NCI-H1694 (cell line): ENCODE measurements around the gene PRPS1.
"Not testable (repeated sequence)": the region's sequence is repeated elsewhere in the genome, so short reads cannot be mapped to it uniquely, and the experiment has no call there.

Source experiments
- DNase-seq: peaks from one replicate; lab custom pipeline; 2025; lab: John Stamatoyannopoulos, UW

The PRPS1 gene

GRCh38 chrX:107627838-107628661 is at the start of gene PRPS1:
Gene PRPS1 (plus strand): TSS chrX:107628510. CDS start chrX:107628629, 119 bp downstream.
- peak; percentile 98 for DNase-seq

DNA sequence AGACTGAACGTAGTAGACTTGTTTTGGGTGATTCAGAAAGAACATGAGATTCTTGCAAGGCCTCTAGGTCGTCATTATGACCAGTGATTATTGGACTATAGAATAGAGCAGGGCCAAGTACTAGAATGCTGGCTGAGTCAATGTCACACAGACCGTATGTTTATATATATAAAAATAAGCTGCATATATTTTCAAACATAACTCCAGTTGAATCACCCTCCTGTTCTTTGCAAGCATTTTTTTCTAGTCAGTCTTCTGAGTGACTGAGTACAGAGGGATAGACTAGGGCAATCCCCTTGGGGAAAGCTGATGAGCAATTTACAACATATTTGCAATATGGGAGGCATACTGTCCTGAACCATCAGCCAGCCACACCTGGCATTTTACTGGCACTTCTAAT is 48.4 kb upstream of the PRPS1 start:
- DNase-seq = no peak

GRCh38 chrX:107581923-107582322 is 46.4 kb upstream of the PRPS1 start:
- DNase-seq = no peak

DNA sequence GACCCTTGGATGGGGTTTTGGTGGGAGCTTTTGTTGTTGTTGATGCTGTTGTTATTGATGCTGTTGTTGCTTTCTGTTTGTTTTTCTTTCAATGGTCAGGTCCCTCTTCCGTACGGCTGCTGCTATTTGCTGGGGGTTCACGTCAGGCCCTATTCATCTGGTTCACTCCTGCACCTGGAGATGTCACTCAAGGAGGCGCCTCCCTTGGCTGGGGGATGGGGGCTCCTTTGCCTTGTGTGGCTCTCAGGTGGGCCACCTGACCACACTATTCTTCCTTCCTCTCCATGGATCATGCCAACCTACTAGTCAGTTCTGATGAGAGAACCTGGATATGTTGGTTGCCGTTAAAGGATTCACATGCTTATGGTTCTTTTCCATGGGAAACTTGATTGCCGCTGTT is 39.1 kb upstream of the PRPS1 start:
- no peak for DNase-seq

DNA sequence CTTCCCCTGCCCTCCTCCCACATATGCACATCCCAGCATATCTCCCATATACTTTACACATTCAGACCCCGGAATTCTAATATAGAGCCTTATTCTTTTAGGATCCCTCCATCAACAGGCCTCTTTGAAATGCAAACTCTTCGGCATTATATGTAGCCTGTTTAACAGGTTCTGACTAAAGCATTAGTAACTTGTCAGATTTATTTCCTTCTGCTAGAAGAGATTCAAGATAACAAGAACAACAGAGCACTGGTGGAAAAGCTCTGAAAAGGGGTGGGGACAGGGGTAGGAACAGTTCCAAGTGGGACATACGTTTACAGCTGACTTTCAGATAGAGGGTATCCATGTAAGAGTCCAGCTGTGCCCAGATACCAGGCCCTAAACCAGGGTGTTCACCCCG is 31.7 kb upstream of the PRPS1 start:
- no peak for DNase-seq

DNA sequence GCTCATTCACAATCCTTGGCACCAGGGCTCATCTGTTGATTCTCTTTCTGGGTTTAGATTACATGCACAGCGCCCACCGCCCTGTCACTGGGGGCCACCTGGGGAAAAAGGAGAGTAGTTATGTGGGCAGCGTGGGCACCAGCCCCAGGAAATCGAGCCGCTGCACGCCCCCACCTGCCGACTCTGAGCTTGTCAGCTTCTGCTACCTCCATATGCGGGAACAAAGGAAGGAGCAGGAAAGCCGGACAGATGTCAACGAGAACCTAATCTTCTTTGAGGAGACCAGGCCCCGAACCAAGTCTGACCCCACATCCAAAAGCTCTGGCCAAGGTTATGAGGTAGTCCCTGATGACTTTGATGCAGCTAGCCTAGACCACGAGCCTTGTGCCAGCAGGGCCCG is 31.0 kb upstream of the PRPS1 start:
- no peak for DNase-seq

- DNase-seq = no peak
Measured at GRCh38 chrX:107597791-107598190, 30.5 kb upstream of the PRPS1 start.

- no peak for DNase-seq
Measured at GRCh38 chrX:107599450-107599861, 28.9 kb upstream of the PRPS1 start.

GRCh38 chrX:107600366-107600765 is 27.9 kb upstream of the PRPS1 start:
- no peak for DNase-seq

GRCh38 chrX:107601326-107601725 is 27.0 kb upstream of the PRPS1 start:
- DNase-seq = no peak

- no peak for DNase-seq
Measured at GRCh38 chrX:107601759-107602158, 26.6 kb upstream of the PRPS1 start.

GRCh38 chrX:107602694-107603239 is 25.5 kb upstream of the PRPS1 start:
- no peak for DNase-seq

- DNase-seq = no peak
Measured at GRCh38 chrX:107603429-107604159, 24.7 kb upstream of the PRPS1 start.

DNA sequence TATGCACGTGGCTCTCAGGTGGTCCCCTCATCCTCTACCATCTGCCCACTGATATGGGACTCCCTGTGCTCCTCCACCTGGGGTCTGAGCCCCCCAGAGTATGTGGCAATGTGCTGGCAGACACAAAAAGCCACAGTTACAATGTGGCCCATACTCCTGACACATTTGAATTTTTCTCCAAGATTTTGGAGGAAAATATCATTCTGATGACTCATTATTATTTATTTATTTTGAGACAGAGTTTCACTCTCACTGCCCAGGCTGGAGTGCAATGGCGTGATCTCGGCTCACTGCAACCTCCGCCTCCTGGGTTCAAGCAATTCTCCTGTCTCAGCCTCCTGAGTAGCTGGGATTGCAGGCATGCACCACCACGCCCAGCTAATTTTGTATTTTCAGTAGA is 19.2 kb upstream of the PRPS1 start:
- not testable (repeated sequence) for DNase-seq

DNA sequence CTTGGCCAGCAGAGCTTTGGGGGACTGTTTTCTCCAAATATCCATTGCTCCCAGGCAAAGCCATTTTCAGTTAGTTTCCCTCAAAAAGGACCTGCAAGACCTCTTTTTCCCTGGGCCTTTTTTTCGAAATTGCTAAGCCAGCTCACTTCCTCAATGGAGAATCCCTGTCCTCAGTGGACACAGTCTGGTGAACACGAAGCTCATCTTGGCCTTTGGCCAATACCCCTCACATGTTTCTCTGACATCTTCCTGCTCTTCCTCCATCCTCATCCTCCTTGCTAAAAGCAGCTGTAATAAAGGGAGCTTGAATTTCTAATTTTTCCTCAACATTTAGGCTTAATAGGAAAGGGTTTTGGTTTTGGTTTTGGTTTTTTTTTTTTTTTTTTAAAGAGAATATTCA is 17.6 kb upstream of the PRPS1 start:
- DNase-seq = no peak

DNA sequence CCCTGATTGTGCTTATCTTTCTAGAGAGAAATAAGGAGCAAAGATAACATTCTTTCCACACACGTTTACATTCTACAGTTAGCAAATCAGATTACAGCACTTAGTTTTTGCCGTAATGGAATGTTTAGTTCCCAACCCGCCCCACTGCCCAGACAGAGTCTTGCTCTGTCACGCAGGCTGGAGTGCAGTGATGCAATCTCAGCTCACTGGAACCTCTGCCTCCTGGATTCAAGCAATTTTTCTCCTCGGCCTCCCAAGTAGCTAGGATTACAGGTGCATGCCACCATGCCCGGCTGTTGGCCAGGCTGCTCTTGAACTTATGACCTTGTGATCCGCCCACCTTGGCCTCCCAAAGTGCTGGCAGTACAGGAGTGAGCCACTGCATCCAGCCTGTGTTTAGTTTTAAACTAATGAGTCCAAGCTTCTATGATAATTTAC is 8.4 kb upstream of the PRPS1 start:
- no peak for DNase-seq

GRCh38 chrX:107624893-107625292 is 3.4 kb upstream of the PRPS1 start:
- DNase-seq = no peak

GRCh38 chrX:107625739-107626138 is 2.6 kb upstream of the PRPS1 start:
- no peak for DNase-seq

DNA sequence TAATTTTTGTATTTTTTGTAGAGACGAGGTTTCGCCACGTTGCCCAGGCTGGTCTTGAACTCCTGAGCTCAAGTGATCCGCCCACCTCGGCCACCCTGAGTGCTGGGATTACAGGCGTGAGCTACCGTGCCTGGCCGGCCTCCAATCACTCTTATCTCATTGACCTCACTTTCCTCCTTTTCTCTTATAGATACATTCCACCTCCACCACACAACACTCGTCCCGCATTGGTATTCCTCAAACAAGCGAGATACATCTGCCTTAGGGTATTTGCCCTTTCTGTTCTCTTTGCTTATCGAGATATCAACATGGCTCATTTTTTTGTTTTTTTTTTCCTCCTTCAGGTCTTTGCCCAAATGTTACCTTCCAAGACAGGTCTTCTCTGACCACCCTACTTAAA is 1.8 kb upstream of the PRPS1 start:
- DNase-seq = no peak

DNA sequence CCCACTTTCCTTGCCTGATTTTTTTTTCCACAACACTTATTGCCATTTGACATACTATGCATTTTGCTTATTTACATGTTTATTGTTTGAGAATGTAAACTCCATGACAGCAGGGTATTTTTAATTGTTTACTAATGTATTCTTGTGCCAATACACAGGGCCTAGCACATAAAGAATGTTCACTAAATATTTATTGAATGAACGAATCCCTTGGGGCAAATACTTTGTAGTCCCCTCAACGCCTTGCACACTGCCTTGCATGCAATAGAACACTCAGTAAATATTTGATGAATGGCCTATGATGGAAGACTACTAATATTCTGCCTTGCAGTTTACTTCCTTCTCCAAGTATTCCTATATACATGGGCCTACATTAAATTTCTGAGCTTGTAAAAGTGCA is 1.4 kb upstream of the PRPS1 start:
- DNase-seq = no peak

GRCh38 chrX:107628662-107629539 is 591 bp downstream of the PRPS1 start:
- peak; percentile 12 for DNase-seq

DNA sequence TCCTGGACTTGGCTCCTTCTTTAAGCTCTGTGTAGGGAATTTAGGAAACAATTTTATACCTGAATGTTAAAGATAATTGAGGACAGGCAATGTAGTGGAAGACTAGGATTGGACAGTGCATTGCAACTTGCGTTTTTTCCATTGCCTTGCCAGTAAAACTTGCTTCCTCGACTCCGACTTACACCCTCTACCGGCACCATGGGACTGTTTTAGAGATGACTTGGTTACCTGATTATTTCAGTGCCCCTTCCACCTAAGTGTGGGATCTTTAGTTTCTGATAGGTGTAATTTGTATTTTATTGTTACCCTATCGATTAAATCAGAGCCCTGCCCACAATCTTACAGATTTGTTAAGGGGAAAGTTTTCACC is 1.2 kb downstream of the PRPS1 start:
- DNase-seq = peak; percentile 2
